ENCODE data around the gene SETSIP. TPM values are rescaled to one million over a fixed set of nuclear protein-coding genes. Genes with fewer than 3 reads are reported as not detected.

Gene SETSIP
- polyA plus RNA-seq, 1 donor (not counting 4 experiments of a cell fraction or from before 2014, with no cell fraction given), result 0.89 TPM

- Histone ChIP-seq H3K9ac (ENCODE audit: control insufficient read depth, extremely low read depth, insufficient read depth, low read length) (no peak overlapping the region), H3K4me1 (ENCODE audit: control insufficient read depth, extremely low read depth, insufficient read depth, low read length) (peaks cover 2% of the 10 kb centered on the region)
These were observed 19.4 kb upstream of the SETSIP start for GRCh38 chr1:92094595-92094994.

GRCh38 chr1:92094090-92094489 lies 18.9 kb upstream of the SETSIP start:
- TF ChIP-seq CTCF (optimal IDR thresholded peaks at IDR 0.05 in 1 of 3, IDR thresholded peaks at IDR 0.05 in 1 of 3, conservative IDR thresholded peaks at IDR 0.05 in 1 of 3; ENCODE audit: extremely low read depth in 1 of 3, insufficient read depth in 2 of 3, low read length in 3 of 3) (no peak), EZH2 (IDR thresholded peaks at IDR 0.05; ENCODE audit: low read length) (no peak)
- DNase-seq (ENCODE audit: low read depth, low spot score), result no peak
- Histone ChIP-seq H3K79me2 (ENCODE audit: control insufficient read depth, insufficient read depth, low read length) (no peaks in the 10 kb centered on the region), H3K9ac (ENCODE audit: control insufficient read depth, extremely low read depth, insufficient read depth, low read length) (no peak overlapping the region), H3K4me3 (ENCODE audit: control insufficient read depth in 2 of 3, extremely low read depth in 1 of 3, insufficient read depth in 2 of 3, low read depth in 1 of 3, low read length in 3 of 3) (no peak overlapping the region), H3K27ac (ENCODE audit: control insufficient read depth, insufficient read depth, low read length) (no peak overlapping the region), H3K4me2 (ENCODE audit: control insufficient read depth, extremely low read depth, insufficient read depth, low read depth, low read length) (no peak overlapping the region), H4K20me1 (ENCODE audit: control insufficient read depth, extremely low read depth, insufficient read depth, low read length) (no peaks in the 10 kb centered on the region), H3K9me3 (ENCODE audit: control insufficient read depth, low read depth, low read length) (no peaks in the 10 kb centered on the region), H2AFZ (ENCODE audit: control insufficient read depth, low read length) (no peak overlapping the region), H3K36me3 (ENCODE audit: control insufficient read depth in 2 of 2, extremely low read depth in 1 of 2, insufficient read depth in 2 of 2, low read length in 2 of 2) (no peaks in the 10 kb centered on the region), H3K4me1 (ENCODE audit: control insufficient read depth, extremely low read depth, insufficient read depth, low read length) (peaks cover 2% of the 10 kb centered on the region), H3K9me1 (ENCODE audit: control insufficient read depth, extremely low read depth, insufficient read depth, low read length) (no peaks in the 10 kb centered on the region), H3K27me3 (ENCODE audit: control insufficient read depth, extremely low read depth, insufficient read depth, low read length) (no peaks in the 10 kb centered on the region)
- no peak for FAIRE-seq
- dilution Hi-C loops (cut with MboI; ENCODE audit: extremely low pct_ligation_motif_present, low sequenced_read_pairs), result no loop called here

More at GRCh38 chr1:92094595-92094994, 19.4 kb upstream of the SETSIP start:
- DNase-seq (ENCODE audit: low read depth, low spot score) (no peak), FAIRE-seq (no peak)
- TF ChIP-seq EZH2 (IDR thresholded peaks at IDR 0.05; ENCODE audit: low read length), result no peak
- no peak for TF ChIP-seq CTCF (optimal IDR thresholded peaks at IDR 0.05 in 1 of 3, IDR thresholded peaks at IDR 0.05 in 1 of 3, conservative IDR thresholded peaks at IDR 0.05 in 1 of 3; ENCODE audit: extremely low read depth in 1 of 3, insufficient read depth in 2 of 3, low read length in 3 of 3)
- Histone ChIP-seq H3K9me3 (ENCODE audit: control insufficient read depth, low read depth, low read length) (no peaks in the 10 kb centered on the region), H3K27me3 (ENCODE audit: control insufficient read depth, extremely low read depth, insufficient read depth, low read length) (no peaks in the 10 kb centered on the region), H3K27ac (ENCODE audit: control insufficient read depth, insufficient read depth, low read length) (no peak overlapping the region), H3K4me3 (ENCODE audit: control insufficient read depth in 2 of 3, extremely low read depth in 1 of 3, insufficient read depth in 2 of 3, low read depth in 1 of 3, low read length in 3 of 3) (no peak overlapping the region), H2AFZ (ENCODE audit: control insufficient read depth, low read length) (no peak overlapping the region), H3K4me2 (ENCODE audit: control insufficient read depth, extremely low read depth, insufficient read depth, low read depth, low read length) (no peak overlapping the region), H3K36me3 (ENCODE audit: control insufficient read depth in 2 of 2, extremely low read depth in 1 of 2, insufficient read depth in 2 of 2, low read length in 2 of 2) (no peaks in the 10 kb centered on the region), H4K20me1 (ENCODE audit: control insufficient read depth, extremely low read depth, insufficient read depth, low read length) (no peaks in the 10 kb centered on the region), H3K9me1 (ENCODE audit: control insufficient read depth, extremely low read depth, insufficient read depth, low read length) (no peaks in the 10 kb centered on the region), H3K79me2 (ENCODE audit: control insufficient read depth, insufficient read depth, low read length) (no peaks in the 10 kb centered on the region)
- dilution Hi-C loops (cut with MboI; ENCODE audit: extremely low pct_ligation_motif_present, low sequenced_read_pairs), result no loop called here

Measured in keratinocyte (primary cell).